Subcutaneous abdominal adipose tissue (tissue), 5 donors: ENCODE results near the gene PHACTR2.
A peak's percentile ranks its signal among the peaks of the same experiment; 100 is the strongest.
"Not testable (repeated sequence)": the region's sequence is repeated elsewhere in the genome, so short reads cannot be mapped to it uniquely, and the experiment has no call there.

Experiments
- H3K27ac ChIP-seq: one replicate; pipeline ENCODE4 v1.7.0; 2013; ENCODE audit warnings: low read depth, mild to moderate bottlenecking, inconsistent platforms, low read length, moderate library complexity
- H3K27me3 ChIP-seq, 5 donors: one replicate each; pipeline ENCODE4 v1.7.0; 2013; ENCODE audit warnings: low read length in 5 of 5, inconsistent platforms in 1 of 5; ENCODE audit not compliant: control insufficient read depth in 5 of 5, insufficient read depth in 4 of 5
- H3K36me3 ChIP-seq, 5 donors: one replicate each; pipeline ENCODE4 v1.7.0; 2013; ENCODE audit warnings: low read length in 5 of 5; ENCODE audit not compliant: control insufficient read depth in 5 of 5, insufficient read depth in 5 of 5
- H3K4me1 ChIP-seq, 5 donors: one replicate each; pipeline ENCODE4 v1.7.0; 2013; ENCODE audit warnings: low read length in 5 of 5, mild to moderate bottlenecking in 3 of 5, moderate library complexity in 1 of 5; ENCODE audit not compliant: control insufficient read depth in 5 of 5, insufficient read depth in 5 of 5
- H3K4me3 ChIP-seq, 5 donors: one replicate each; pipeline ENCODE4 v1.7.0; 2013; ENCODE audit warnings: low read length in 5 of 5, low read depth in 1 of 5
- H3K9ac ChIP-seq, 5 donors: one replicate each; pipeline ENCODE4 v1.7.0; 2013; ENCODE audit warnings: low read length in 5 of 5, mild to moderate bottlenecking in 4 of 5, moderate library complexity in 3 of 5
- H3K9me3 ChIP-seq, 5 donors: one replicate each; pipeline ENCODE4 v1.7.0; 2013; ENCODE audit warnings: low read length in 5 of 5; ENCODE audit not compliant: control insufficient read depth in 5 of 5
- donor health status: healthy.
- donor health status: healthy.
- donor health status: healthy.
- donor health status: healthy.
- donor health status: healthy.

PHACTR2 gene

DNA sequence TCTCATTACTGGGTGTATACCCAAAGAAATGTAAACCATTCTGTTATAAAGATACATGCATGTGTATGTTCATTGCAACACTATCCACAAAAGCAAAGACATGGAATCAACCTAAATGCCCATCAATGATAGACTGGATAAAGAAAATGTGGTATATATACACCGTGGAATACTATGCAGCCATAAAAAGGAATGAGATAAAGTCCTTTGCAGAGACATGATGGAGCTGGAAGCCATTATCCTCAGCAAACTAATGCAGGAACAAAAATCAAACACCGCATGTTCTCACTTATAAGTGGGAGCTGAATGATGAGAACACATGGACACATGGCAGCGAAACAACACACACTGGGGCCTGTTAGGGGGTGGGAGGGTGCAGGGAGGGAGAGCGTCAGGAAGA lies 26.4 kb upstream of the PHACTR2 start:
- not testable (repeated sequence) for H3K9ac ChIP-seq, H3K36me3 ChIP-seq, H3K27ac ChIP-seq, H3K9me3 ChIP-seq, H3K27me3 ChIP-seq, H3K4me3 ChIP-seq
- peaks cover 0 to 11% (median 9%) of the 10 kb centered on the region in 5 donors for H3K4me1 ChIP-seq

DNA sequence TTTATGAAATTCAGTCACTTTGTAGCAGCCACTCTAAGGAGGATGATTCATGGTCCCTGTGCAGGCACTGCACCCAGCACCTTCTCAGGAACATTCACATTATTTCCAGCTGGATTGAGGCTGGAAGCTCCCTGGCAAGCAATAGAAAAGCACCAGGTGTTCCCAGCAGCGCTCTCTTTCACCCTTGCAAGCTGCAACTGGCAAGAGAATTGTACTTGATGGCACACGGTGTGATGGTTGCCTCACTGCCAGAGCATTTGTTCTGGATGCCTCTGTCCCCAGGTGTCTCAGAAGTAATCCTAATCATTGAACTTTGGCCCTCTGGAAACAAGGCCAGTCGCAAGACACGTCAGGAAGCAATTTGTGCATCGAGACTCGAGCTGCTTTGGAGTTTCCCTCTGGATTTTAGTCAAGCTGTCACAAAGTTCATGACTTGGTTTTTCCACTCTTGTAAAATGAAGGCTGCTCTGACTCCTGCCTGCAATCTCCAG lies 24.9 kb upstream of the PHACTR2 start:
- H3K27me3 ChIP-seq: no peaks in the 10 kb centered on the region
- no peak overlapping the region for H3K27ac ChIP-seq
- peaks cover 0 to 11% (median 9%) of the 10 kb centered on the region in 5 donors for H3K4me1 ChIP-seq
- no peak overlapping the region for H3K9ac ChIP-seq
- H3K9me3 ChIP-seq: peaks cover 0 to 7% (median 6%) of the 10 kb centered on the region in 5 donors
- no peaks in the 10 kb centered on the region for H3K36me3 ChIP-seq
- H3K4me3 ChIP-seq: peak overlapping the region in 2 of 5 donors; percentile 7 to 17

DNA sequence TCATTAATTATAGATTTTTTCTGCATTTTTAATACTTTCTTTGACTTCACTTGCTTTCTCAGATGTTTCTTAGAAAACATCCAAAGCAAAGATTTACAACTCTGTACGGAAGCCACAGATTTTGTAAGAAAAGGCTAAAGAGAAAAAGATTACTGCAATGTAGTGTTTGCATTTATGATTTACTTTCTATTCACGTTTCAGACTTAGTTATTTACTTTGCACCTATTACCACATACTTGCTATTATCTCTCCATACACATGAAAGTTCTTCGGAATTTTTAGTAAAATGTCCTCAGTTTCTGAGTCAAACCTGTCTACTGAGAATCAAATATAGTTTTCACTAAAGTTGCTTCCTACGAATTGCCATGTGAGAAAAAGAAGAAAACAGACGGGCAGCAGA lies 22.2 kb upstream of the PHACTR2 start:
- no peaks in the 10 kb centered on the region for H3K27me3 ChIP-seq
- peaks cover 0 to 11% (median 9%) of the 10 kb centered on the region in 5 donors for H3K4me1 ChIP-seq
- no peak overlapping the region for H3K4me3 ChIP-seq
- H3K9ac ChIP-seq: no peak overlapping the region
- H3K36me3 ChIP-seq: no peaks in the 10 kb centered on the region
- H3K27ac ChIP-seq: no peak overlapping the region
- peaks cover 0 to 13% (median 8%) of the 10 kb centered on the region in 5 donors for H3K9me3 ChIP-seq

DNA sequence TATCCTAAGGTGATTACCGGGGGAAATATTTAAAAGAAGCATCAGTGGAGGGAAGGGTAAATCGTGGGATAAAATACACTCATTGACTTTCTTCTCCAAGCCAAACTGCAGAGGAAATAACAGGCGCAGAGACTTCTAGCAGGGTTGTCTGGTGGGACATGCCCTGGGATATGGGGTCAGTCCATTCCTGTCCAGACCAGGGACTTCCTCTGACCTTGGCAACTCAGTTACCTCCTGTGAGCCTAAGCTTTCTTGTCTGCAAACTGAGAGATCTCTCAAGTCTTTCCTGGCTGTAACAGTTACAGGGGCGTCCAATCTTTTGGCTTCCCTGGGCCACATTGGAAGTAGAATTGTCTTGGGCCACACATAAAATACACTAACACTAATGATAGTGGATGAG lies 21.7 kb upstream of the PHACTR2 start:
- Histone ChIP-seq H3K36me3 (no peaks in the 10 kb centered on the region), H3K4me1 (peaks cover 0 to 11% (median 9%) of the 10 kb centered on the region in 5 donors), H3K4me3 (no peak overlapping the region)

DNA sequence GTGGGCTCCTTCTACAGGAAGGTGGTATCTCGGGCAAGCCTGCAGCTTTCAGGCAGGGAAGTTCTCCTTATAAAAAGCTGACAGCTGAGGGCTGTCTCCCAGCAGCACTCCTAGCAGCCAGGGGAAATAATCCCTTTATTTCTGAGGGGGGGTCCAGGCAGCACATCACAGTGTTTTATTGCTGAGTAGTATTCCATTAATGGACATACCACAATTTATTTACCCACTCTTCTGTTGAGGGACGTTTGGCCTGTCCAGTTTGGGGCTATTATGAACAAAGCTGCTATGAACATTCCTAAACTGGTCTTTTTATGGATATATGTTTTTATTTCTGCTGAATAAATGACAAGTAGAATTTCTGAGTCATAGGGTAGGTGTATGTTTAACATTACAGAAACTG lies 20.0 kb upstream of the PHACTR2 start:
- Histone ChIP-seq H3K9ac (no peak overlapping the region), H3K9me3 (peaks cover 0 to 13% (median 8%) of the 10 kb centered on the region in 5 donors), H3K36me3 (no peaks in the 10 kb centered on the region), H3K27ac (no peak overlapping the region), H3K27me3 (no peaks in the 10 kb centered on the region), H3K4me3 (no peak overlapping the region), H3K4me1 (peaks cover 0 to 7% (median 6%) of the 10 kb centered on the region in 5 donors)

More for the DNA sequence above, 21.7 kb upstream of the PHACTR2 start:
- Histone ChIP-seq H3K27ac (no peak overlapping the region), H3K9me3 (peaks cover 0 to 13% (median 8%) of the 10 kb centered on the region in 5 donors), H3K27me3 (no peaks in the 10 kb centered on the region), H3K9ac (no peak overlapping the region)

GRCh38 chr6:143660170-143660569 lies 17.6 kb upstream of the PHACTR2 start:
- peaks cover 0 to 13% (median 8%) of the 10 kb centered on the region in 5 donors for H3K9me3 ChIP-seq
- not testable (repeated sequence) for H3K27ac ChIP-seq, H3K27me3 ChIP-seq, H3K4me3 ChIP-seq, H3K36me3 ChIP-seq, H3K9ac ChIP-seq, H3K4me1 ChIP-seq

DNA sequence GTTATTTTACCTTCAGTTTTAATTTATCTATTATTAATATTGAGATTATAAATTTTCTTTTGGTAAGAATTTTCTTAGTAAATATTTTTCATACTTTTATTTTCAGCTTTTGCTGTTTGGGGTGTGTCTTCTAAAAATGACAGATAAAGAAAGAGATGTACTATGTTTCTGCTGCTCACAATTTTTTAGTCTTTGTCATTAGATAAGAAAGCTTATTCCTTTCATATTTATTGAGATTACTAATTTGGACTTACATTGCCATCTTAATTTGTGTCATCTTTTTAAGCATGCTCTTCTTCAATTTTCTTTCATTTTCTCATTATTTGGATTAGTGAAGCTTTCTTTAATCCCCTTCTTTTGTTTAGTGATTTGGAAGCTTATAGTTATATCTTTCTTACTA lies 13.6 kb upstream of the PHACTR2 start:
- no peaks in the 10 kb centered on the region for H3K27me3 ChIP-seq
- peaks cover 0 to 9% (median 3%) of the 10 kb centered on the region in 5 donors for H3K9me3 ChIP-seq
- no peak overlapping the region for H3K4me3 ChIP-seq
- H3K36me3 ChIP-seq: no peaks in the 10 kb centered on the region
- H3K27ac ChIP-seq: no peak overlapping the region
- H3K9ac ChIP-seq: no peak overlapping the region
- H3K4me1 ChIP-seq: no peaks in the 10 kb centered on the region

- not testable (repeated sequence) for H3K27ac ChIP-seq, H3K4me1 ChIP-seq, H3K9me3 ChIP-seq, H3K27me3 ChIP-seq, H3K36me3 ChIP-seq, H3K9ac ChIP-seq, H3K4me3 ChIP-seq
Observed at GRCh38 chr6:143666007-143666406, 11.8 kb upstream of the PHACTR2 start.

DNA sequence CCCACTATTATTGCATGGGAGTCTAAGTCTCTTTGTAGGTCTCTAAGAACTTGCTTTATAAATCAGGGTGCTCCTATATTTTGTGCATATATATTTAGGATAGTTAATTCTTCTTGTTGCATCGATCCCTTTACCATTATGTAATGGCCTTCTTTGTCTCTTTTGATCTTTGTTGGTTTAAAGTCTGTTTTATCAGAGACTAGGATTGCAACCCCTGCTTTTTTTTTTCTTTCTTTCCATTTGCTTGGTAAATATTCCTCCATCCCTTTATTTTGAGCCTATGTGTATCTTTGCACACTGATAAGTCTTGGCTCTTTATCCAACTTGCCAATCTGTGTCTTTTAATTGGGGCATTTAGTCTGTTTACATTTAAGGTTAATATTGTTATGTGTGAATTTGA lies 8.3 kb upstream of the PHACTR2 start:
- not testable (repeated sequence) for H3K36me3 ChIP-seq, H3K27me3 ChIP-seq, H3K9ac ChIP-seq, H3K4me1 ChIP-seq, H3K4me3 ChIP-seq, H3K27ac ChIP-seq, H3K9me3 ChIP-seq

GRCh38 chr6:143673669-143674068 lies 4.1 kb upstream of the PHACTR2 start:
- Histone ChIP-seq H3K4me3 (no peak overlapping the region), H3K9ac (no peak overlapping the region), H3K27ac (no peak overlapping the region), H3K27me3 (no peaks in the 10 kb centered on the region), H3K9me3 (no peaks in the 10 kb centered on the region), H3K36me3 (no peaks in the 10 kb centered on the region), H3K4me1 (peaks cover 0 to 31% (median 25%) of the 10 kb centered on the region in 5 donors)
